NOMO-1 (cell line): Measurements from ENCODE around the gene KRT72.

Experiments
- DNase-seq, 2 experiments: peaks; one replicate each; lab custom pipeline; 2025; ENCODE audit not compliant: unreplicated experiment in 2 of 2; lab: John Stamatoyannopoulos, UW

KRT72 gene

DNA sequence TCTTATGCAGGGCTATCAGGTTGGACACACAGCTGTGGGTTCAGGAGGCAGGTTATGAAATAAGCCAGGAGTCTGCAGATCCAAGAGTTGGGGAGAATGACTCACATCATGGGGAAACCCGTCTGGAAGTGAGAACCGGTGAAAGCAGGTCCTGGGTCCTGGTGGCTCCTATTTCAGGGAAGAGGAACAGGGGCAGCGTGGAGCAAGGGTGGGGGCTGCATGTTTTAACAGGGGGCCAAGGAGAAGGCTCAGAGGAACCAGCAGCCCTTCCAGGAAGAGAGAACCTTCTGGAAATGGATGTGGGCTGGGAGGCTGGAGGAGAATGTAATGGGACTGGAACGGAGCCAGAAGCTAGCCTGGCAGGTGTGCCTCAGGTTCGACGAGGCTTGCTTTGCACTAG is 19.8 kb downstream of the KRT72 start:
- no peak for DNase-seq

DNA sequence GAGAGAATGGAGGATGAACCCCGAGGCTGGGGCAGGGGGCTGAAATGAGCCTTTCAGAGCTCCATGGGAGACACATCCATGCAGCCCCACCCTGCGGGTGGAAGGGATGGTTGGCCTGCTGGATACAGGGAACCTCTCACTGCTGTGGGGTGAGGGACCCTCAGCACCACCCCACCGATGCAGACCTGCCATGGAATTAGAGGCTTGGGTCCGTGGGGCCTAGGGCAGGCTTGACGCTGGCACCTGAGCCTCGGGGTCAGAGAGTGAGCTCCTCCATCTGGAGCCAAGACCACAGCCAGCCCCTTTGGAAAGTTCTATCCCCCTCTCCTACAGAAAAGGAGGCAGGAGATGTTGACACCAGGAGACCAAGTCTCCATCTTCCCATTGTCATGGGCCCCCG is 20.2 kb downstream of the KRT72 start:
- no peak for DNase-seq

GRCh38 chr12:52580496-52580895 is 20.8 kb downstream of the KRT72 start:
- DNase-seq, result no peak

DNA sequence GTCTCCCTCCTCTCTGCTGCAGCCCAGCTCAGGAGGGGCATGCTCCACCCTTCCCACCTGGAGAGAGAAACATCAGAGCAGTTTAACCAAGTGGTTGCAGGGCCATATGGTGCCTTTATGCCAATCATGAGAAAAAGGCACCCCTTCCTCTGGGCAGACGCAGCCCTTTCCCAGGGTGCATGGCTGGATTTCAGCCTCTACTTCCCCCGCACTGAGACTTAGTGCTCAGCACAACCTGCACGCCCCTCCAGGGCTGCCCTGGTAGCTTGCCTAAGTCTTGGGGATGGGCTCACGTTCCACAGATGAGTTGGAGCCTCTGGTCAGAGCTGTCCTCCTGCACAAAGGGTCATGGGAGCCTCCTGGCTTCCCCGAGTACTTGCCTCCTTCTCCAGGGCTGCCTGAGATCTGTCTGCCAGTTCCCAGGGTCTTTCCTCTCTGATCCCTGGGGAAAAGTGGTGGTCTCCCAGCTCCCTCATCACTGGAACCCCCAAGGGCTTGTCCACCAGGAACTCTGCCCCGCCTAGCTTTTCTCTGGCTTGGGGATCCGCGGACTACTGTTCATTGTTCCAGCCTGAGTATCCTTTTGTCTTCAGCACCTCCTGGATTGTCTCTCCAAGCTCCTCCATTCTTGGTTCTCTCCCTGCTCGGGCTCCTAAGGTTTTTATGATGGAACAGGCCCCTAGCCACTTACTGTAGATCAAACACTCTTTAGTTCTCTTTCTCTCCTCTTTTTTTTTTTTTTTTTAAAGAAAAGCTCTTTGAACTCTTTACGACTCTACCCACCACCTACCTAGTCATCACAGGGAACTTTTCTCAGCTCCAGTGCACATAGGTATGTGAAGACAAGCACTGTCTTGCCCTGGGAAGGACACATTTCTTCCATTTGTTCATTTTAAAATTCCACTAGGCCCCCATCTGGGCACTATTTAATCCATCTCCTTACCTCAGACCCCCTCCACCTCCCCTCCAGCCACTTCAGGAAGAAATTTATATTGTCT is 21.5 kb downstream of the KRT72 start:
- DNase-seq, result no peak

- no peak for DNase-seq
Measured at GRCh38 chr12:52578469-52578868, 22.8 kb downstream of the KRT72 start.

DNA sequence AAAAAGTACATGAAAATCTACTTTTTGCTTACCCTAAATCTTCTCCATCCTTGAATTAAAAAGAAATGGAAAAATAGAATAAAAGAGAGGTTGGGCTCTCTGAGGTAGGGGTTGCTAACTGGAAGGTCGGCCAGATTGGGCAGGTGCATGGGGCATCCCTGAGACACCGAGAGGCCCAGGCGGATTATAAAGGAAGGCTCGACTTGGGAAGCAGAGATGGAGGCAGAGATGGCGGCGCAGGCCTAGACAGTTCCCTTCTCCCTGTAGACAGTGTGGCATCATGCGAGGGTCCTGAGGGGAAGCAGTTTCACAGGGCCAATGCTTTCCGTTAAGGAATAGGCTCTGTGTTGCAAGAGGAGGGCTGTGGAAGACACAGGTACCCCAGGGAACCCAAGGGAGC is 23.9 kb downstream of the KRT72 start:
- no peak for DNase-seq

GRCh38 chr12:52575948-52576347 is 25.3 kb downstream of the KRT72 start:
- DNase-seq, result no peak

DNA sequence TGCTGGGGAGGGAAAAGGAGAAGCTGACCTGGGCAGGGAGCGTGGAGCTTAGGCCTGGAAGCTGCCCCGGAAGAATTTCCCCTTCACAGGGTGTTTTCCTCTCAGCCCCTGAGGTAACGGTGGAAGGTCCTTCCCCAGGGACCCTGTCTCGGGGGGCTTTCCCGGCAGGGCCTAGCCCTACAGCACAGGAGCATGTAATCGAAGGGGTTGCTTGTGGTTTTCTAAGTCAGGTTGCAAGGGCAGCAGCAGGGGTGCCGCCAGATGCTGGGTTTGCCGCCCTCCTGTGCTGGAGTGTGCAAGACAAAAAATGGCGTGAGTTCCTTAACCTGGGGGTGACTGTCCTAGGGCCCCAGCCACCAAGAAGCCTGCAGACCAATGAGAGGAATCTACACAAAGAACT is 26.0 kb downstream of the KRT72 start:
- DNase-seq, result no peak

DNA sequence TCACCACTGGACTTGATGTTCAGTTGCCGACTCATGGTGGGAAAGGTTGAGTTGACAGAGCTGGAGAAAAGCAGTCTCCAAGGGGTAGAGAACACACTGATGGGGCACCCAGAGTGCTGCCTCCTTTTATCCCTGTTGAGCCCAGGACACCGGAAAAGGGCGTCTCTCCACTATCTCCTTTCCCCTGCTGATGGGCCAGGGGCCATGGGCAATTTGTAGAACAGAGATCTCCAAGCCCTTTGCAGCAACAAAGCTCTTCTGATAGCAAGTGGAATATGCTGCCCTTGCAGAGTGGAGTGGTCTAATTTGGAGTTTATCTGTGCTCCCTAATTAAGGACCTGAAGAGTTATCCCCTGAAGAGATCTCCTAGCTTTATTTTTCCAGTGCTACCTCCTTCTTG is 27.5 kb downstream of the KRT72 start, which contains the start of gene KRT74:
TSS of gene KRT74 (minus strand) at position 101 of the 400 bp plus-strand sequence. CDS start at position 35, 66 bp downstream.
- no peak for DNase-seq

DNA sequence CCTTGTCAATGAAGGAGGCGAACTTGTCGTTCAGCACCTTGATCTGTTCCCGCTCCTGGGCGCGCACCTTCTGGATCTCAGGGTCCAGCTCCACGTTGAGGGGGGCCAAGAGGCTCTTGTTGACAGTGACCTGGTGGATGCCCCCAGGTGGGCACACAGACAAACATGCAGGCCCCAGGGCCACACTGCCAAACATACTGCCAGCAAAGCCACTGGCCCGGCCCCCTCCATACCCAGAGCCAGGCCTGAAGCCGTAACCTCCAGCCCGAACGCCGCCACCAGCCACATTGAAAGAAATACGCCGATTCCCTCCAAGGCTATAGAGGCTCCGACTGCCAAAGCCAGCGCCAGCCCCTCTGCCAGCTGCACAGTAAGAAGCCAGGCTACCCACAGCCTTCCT is 28.0 kb downstream of the KRT72 start:
- DNase-seq, result no peak

DNA sequence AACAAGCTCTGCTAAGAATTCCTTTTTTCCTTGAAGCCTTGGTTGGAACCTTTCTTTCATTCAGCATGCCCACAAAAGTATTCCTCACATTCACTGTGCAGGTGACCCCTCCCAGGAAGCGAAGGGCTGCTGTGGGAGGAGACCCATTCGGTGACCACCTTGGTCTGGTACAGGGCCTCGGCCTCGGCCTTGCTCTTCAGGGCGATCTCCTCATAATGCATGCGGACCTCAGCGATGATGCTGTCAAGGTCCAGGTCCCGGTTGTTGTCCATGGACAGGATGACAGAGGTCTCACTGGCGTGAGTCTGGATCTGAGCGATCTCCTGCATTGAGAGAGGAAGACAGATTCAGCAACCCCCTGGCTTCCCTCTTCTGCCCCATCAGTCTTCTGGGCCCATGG is 30.8 kb downstream of the KRT72 start:
- no peak for DNase-seq

DNA sequence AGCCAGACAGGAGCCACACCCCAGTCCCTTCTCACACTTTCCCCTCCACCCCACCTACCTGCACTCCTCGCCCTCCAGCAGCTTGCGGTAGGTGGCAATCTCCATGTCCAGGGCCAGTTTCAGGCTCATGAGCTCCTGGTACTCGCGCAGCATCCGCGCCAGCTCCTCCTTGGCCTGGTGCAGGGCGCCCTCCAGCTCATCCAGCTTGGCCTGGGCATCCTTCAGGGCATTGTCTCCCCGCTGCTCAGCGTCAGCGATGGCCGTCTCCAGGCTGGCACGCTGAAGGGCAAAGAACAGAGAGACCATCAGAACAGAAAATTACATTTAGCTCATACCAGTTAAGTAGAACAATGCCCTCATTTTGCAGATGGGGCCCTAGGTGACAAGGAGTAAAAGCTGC is 33.2 kb downstream of the KRT72 start:
- no peak for DNase-seq

GRCh38 chr12:52566847-52567291 is 34.4 kb downstream of the KRT72 start:
- DNase-seq, result no peak

GRCh38 chr12:52564582-52564981 is 36.7 kb downstream of the KRT72 start:
- DNase-seq, result no peak

- no peak for DNase-seq
Measured at GRCh38 chr12:52561880-52562449, 39.3 kb downstream of the KRT72 start.

GRCh38 chr12:52559979-52560378 is 41.3 kb downstream of the KRT72 start:
- no peak for DNase-seq

- no peak for DNase-seq
Measured at GRCh38 chr12:52558781-52559445, 42.4 kb downstream of the KRT72 start.

DNA sequence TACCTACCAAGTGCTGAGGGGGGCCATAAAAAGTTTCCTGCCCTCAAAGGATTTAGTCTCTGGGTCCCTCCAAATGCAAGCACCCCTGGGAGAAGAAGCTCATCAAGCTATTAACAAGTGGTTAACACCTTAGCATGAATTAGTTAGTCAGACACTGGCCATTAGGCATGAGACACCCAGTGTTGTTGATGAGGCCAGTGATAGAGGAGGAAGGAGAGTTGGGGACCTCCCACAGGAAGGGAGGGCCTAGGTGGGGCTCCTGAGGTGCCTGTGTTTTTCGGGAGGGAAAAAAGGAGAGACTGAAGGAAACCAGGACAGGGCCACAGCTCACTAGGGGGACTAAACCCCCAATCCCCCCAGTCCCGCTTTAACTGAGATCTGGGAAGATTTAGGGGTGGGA is 43.8 kb downstream of the KRT72 start:
- no peak for DNase-seq

DNA sequence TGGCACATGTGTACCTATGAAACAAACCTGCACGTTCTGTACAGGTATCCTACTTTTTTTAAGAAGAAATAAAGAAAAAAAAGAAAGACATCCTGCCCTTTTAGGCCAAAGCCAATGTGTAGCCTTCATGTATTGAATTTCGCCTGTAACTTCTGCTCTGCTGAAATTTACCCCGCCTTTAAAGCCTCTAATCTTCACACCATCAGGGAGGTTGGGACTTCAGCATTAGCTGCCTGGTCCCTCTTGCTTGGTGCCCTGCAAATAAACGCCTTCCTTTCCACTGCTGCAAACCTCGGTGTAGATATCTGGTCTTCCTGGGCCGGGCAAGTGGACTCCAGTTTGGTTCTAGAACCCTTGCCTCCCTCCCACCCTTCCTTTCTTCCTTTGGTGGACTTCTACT is 45.7 kb downstream of the KRT72 start:
- no peak for DNase-seq

DNA sequence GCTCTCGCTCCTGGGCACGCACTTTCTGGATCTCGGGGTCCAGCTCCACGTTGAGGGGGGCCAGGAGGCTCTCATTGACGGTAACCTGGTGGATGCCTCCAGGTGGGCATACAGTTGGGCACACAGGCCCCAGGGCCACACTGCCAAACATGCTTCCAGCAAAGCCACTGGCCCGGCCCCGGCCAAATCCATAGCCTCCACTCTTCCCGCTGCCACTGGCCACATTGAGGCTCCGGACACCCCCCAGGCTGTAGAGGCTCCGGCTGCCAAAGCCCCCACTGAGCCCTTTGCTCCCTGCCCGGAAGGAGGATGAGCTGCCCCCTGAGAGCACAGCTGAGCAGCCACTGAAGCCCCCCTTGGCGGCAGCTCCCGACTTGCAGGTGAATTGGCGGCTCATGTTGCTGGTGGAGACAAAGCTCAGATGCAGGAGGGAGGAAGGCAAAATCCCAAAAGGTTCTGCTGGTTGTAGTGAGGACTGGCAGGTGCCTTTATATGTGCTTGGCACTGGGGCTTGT is 48.5 kb downstream of the KRT72 start, which contains the start of gene KRT71:
TSS of gene KRT71 (minus strand) at position 465 of the 515 bp plus-strand sequence. CDS start at position 397, 68 bp downstream.
- no peak for DNase-seq

DNA sequence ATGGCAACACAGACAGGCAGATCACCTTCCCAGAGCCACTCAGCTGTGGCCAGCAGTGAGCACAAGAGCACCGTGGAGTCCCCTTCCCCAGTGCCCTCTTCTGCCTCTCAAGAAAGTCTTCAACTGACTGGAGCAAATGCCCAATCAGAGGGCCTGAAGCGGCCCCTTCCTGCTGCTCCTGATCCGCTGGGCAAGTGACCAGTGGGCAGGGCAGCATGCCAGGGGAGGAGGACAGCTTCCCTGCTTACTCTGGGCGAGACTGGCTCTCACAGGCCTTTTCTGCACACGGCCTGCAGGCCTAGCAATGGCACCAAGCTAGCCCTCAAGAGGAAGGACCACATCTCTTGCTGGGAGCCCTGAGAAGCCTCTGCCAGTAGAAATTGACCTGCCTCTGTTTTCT is 49.2 kb downstream of the KRT72 start:
- DNase-seq, result no peak
